PC-9 (cell line): ENCODE data around the gene DSG4.

Source experiments
- EZH2 ChIP-seq: fragments of 200-600 bp; sonication (generic); IDR thresholded peaks from 2 replicates; pipeline ENCODE4 v1.8.0; 2017; ENCODE audit warnings: antibody characterized with exemption, low read depth
- TF ChIP-seq, protein P1 (sequence below): fragments of 200-600 bp; sonication (generic); conservative IDR thresholded peaks from 2 replicates; pipeline ENCODE4 v1.6.1; 2017; ENCODE audit warnings: mixed run types, antibody characterized with exemption, mild to moderate bottlenecking, moderate library complexity

DNA sequence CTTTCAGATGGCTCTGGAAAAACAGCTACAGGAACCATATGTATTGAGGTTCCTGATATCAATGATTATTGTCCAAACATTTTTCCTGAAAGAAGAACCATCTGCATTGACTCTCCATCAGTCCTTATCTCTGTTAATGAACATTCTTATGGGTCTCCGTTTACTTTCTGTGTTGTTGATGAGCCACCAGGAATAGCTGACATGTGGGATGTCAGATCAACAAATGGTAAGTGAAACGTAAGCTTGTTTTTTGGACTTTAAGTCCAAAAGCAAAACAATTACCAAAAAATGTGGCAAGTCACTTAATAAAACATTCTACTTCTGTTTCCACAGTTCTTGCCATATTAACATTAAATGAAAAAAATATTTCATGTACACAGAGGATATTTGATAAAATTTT, 26.8 kb downstream of the DSG4 start:
- TF ChIP-seq, protein P1, sequence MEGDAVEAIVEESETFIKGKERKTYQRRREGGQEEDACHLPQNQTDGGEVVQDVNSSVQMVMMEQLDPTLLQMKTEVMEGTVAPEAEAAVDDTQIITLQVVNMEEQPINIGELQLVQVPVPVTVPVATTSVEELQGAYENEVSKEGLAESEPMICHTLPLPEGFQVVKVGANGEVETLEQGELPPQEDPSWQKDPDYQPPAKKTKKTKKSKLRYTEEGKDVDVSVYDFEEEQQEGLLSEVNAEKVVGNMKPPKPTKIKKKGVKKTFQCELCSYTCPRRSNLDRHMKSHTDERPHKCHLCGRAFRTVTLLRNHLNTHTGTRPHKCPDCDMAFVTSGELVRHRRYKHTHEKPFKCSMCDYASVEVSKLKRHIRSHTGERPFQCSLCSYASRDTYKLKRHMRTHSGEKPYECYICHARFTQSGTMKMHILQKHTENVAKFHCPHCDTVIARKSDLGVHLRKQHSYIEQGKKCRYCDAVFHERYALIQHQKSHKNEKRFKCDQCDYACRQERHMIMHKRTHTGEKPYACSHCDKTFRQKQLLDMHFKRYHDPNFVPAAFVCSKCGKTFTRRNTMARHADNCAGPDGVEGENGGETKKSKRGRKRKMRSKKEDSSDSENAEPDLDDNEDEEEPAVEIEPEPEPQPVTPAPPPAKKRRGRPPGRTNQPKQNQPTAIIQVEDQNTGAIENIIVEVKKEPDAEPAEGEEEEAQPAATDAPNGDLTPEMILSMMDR = no peak
- no peak for TF ChIP-seq EZH2
